ENCODE results near the gene FAM20A. TPM values are rescaled to one million over a fixed set of nuclear protein-coding genes. Genes with fewer than 3 reads are reported as not detected.

The FAM20A gene
- total RNA-seq, 1 donor from 2014 or later: 38.7 TPM

GRCh38 chr17:68569346-68569745, 31.8 kb downstream of the FAM20A start:
- ATAC-seq (no peak), DNase-seq (no peak)
- Histone ChIP-seq H3K27ac (no peak overlapping the region), H3K36me3 (no peaks in the 10 kb centered on the region), H3K4me3 (no peak overlapping the region), H3K9me3 (no peaks in the 10 kb centered on the region), H3K27me3 (ENCODE audit: low read depth) (no peaks in the 10 kb centered on the region), H3K4me1 (peaks cover 33% of the 10 kb centered on the region)
- no peak for TF ChIP-seq CTCF (IDR thresholded peaks at IDR 0.05)
- intact Hi-C loops (cut with DNase I): no loop called here

- no peaks in the 10 kb centered on the region for H3K27me3 ChIP-seq (ENCODE audit: low read depth)
- H3K27ac ChIP-seq: no peak overlapping the region
- intact Hi-C loops (cut with DNase I): no loop called here
- no peak overlapping the region for H3K4me3 ChIP-seq
- H3K36me3 ChIP-seq: no peaks in the 10 kb centered on the region
- peaks cover 33% of the 10 kb centered on the region for H3K4me1 ChIP-seq
- TF ChIP-seq CTCF (IDR thresholded peaks at IDR 0.05): no peak
- no peaks in the 10 kb centered on the region for H3K9me3 ChIP-seq
- ATAC-seq: no peak
- no peak for DNase-seq
Observed at GRCh38 chr17:68568581-68568980, 32.6 kb downstream of the FAM20A start.

- Histone ChIP-seq H3K27ac (peak overlapping the region; percentile 53), H3K27me3 (ENCODE audit: low read depth) (no peaks in the 10 kb centered on the region), H3K4me1 (peaks cover 28% of the 10 kb centered on the region), H3K4me3 (no peak overlapping the region), H3K9me3 (no peaks in the 10 kb centered on the region), H3K36me3 (no peaks in the 10 kb centered on the region)
- peak in 1 of 2 donors; percentile 13 for ATAC-seq
- intact Hi-C loops (cut with DNase I): no loop called here
- no peak for TF ChIP-seq CTCF (IDR thresholded peaks at IDR 0.05)
- DNase-seq: no peak
Observed at GRCh38 chr17:68567581-68567980, 33.6 kb downstream of the FAM20A start.

- ATAC-seq (no peak), DNase-seq (no peak)
- no peaks in the 10 kb centered on the region for H3K27me3 ChIP-seq (ENCODE audit: low read depth)
- H3K4me3 ChIP-seq: no peak overlapping the region
- H3K4me1 ChIP-seq: peaks cover 23% of the 10 kb centered on the region
- intact Hi-C loops (cut with DNase I): no loop called here
- peak overlapping the region; percentile 53 for H3K27ac ChIP-seq
- H3K9me3 ChIP-seq: no peaks in the 10 kb centered on the region
- no peak for TF ChIP-seq CTCF (IDR thresholded peaks at IDR 0.05)
- no peaks in the 10 kb centered on the region for H3K36me3 ChIP-seq
Observed at GRCh38 chr17:68567035-68567434, 34.1 kb downstream of the FAM20A start.

GRCh38 chr17:68566442-68566738, 34.8 kb downstream of the FAM20A start:
- Histone ChIP-seq H3K27ac (peak overlapping the region; percentile 53), H3K4me1 (peaks cover 22% of the 10 kb centered on the region), H3K9me3 (no peaks in the 10 kb centered on the region), H3K4me3 (no peak overlapping the region), H3K36me3 (no peaks in the 10 kb centered on the region), H3K27me3 (ENCODE audit: low read depth) (no peaks in the 10 kb centered on the region)
- no peak for TF ChIP-seq CTCF (IDR thresholded peaks at IDR 0.05)
- DNase-seq (no peak), ATAC-seq (peak; percentile 52 to 61)
- intact Hi-C loops (cut with DNase I): no loop called here

All from lower lobe of right lung (tissue), 2 donors.